ELR (cell line): ENCODE data around the gene PADI1.

Source experiments
- DNase-seq: peaks from one replicate; pipeline ENCODE4 v3.0.0-alpha.2; 2015; ENCODE audit warnings: low read depth

The PADI1 gene

GRCh38 chr1:17196496-17197185, 8.3 kb upstream of the PADI1 start:
- DNase-seq: no peak

- no peak for DNase-seq
Measured at GRCh38 chr1:17197696-17198095, 7.2 kb upstream of the PADI1 start.

GRCh38 chr1:17198476-17199258, 6.3 kb upstream of the PADI1 start:
- DNase-seq: peak; percentile 66

- peak; percentile 48 for DNase-seq
Measured at GRCh38 chr1:17199267-17200044, 5.5 kb upstream of the PADI1 start.

GRCh38 chr1:17200246-17200645, 4.7 kb upstream of the PADI1 start:
- no peak for DNase-seq

GRCh38 chr1:17200756-17201155, 4.2 kb upstream of the PADI1 start:
- DNase-seq: no peak

GRCh38 chr1:17201201-17202021, 3.5 kb upstream of the PADI1 start:
- DNase-seq: no peak

- DNase-seq: no peak
Measured at GRCh38 chr1:17205652-17206051, 724 bp downstream of the PADI1 start.

- no peak for DNase-seq
Measured at GRCh38 chr1:17206196-17206595, 1.3 kb downstream of the PADI1 start.

- no peak for DNase-seq
Measured at GRCh38 chr1:17207046-17207445, 2.1 kb downstream of the PADI1 start.

- DNase-seq: no peak
Measured at GRCh38 chr1:17207540-17207939, 2.6 kb downstream of the PADI1 start.

- DNase-seq: peak; percentile 87
Measured at GRCh38 chr1:17207966-17208418, 3.1 kb downstream of the PADI1 start.

GRCh38 chr1:17208546-17208945, 3.6 kb downstream of the PADI1 start:
- DNase-seq: no peak

- DNase-seq: no peak
Measured at GRCh38 chr1:17209430-17209829, 4.5 kb downstream of the PADI1 start.

GRCh38 chr1:17210176-17210575, 5.2 kb downstream of the PADI1 start:
- no peak for DNase-seq

GRCh38 chr1:17211377-17211776, 6.4 kb downstream of the PADI1 start:
- no peak for DNase-seq

GRCh38 chr1:17212009-17212408, 7.1 kb downstream of the PADI1 start:
- no peak for DNase-seq

GRCh38 chr1:17212487-17213121, 7.7 kb downstream of the PADI1 start:
- peak; percentile 59 for DNase-seq

- no peak for DNase-seq
Measured at GRCh38 chr1:17213148-17213781, 8.3 kb downstream of the PADI1 start.

- no peak for DNase-seq
Measured at GRCh38 chr1:17213782-17214148, 8.8 kb downstream of the PADI1 start.
